GM23338 (cell line): Measurements from ENCODE around the gene ANKH.

ENCODE experiments used
- CREB1 ChIP-seq: fragments of 250-450 bp; sonication (Bioruptor Pico); IDR thresholded peaks from 2 replicates; pipeline ENCODE4 v1.5.0; 2020; ENCODE audit warnings: low read depth, mild to moderate bottlenecking, moderate library complexity
- CTCF ChIP-seq, 2 experiments: fragments of 200-600 bp in 1 of 2; sonication (generic) in 1 of 2; conservative IDR thresholded peaks; 2 replicates each; pipeline versions ENCODE4 v1.5.1 to v1.6.1; 2016 to 2017; ENCODE audit warnings: antibody characterized with exemption in 2 of 2, low read depth in 2 of 2, mild to moderate bottlenecking in 2 of 2, moderate library complexity in 1 of 2
- EZH2 ChIP-seq: fragments of 200-600 bp; sonication (generic); IDR thresholded peaks from one replicate; pipeline ENCODE4 v1.8.0; 2017; ENCODE audit warnings: antibody characterized with exemption, mild to moderate bottlenecking, low read depth; ENCODE audit not compliant: unreplicated experiment
- EZH2phosphoT487 ChIP-seq: fragments of 200-600 bp; sonication (generic); IDR thresholded peaks from one replicate; pipeline ENCODE4 v1.8.1; 2018; ENCODE audit warnings: antibody characterized with exemption; ENCODE audit not compliant: unreplicated experiment
- JUNB ChIP-seq: IDR thresholded peaks from one replicate; pipeline ENCODE4 v1.6.1; 2016; ENCODE audit warnings: antibody characterized with exemption; ENCODE audit not compliant: unreplicated experiment
- POLR2AphosphoS5 ChIP-seq: IDR thresholded peaks from 2 replicates; pipeline ENCODE4 v1.6.1; 2016; ENCODE audit warnings: antibody characterized with exemption, low read depth
- REST ChIP-seq: IDR thresholded peaks from one replicate; pipeline ENCODE4 v1.6.1; 2018; ENCODE audit warnings: antibody characterized with exemption; ENCODE audit not compliant: unreplicated experiment
- STAT1 ChIP-seq: IDR thresholded peaks from one replicate; pipeline ENCODE4 v1.6.1; 2016; ENCODE audit warnings: antibody characterized with exemption; ENCODE audit not compliant: unreplicated experiment
- ZNF114 ChIP-seq: fragments of 250-450 bp; sonication (Bioruptor Pico); IDR thresholded peaks from 2 replicates; pipeline ENCODE4 v1.5.0; 2020; ENCODE audit warnings: mild to moderate bottlenecking, moderate library complexity

DNA sequence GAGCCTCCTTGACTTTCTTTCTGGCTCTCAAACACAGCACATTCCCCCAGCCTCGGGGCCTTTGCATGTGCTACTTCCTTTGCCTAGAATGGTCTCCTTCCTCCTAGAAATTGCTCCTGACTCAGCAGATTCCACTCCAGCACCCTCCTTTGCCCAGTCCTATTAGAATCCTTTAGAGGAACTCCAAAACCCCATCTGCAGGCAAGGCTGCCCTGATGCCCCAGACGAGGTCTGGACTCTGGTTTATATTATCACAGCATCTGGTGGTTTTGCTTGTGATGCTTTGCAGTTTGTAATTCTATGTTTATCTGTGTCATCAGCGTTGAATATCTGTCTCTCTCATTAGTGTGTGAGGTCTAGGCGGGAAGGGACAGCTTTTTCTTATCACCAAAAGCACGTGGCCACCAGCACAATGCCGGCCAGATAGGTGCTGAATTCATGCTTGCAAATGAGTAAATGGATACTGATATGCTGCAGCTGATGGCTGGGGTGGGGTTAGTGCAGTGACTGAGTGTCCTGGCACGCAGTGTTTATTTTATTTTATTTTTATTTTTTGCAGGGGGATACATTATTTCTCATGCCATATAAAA lies 30.0 kb upstream of the ANKH start:
- TF ChIP-seq CTCF (conservative IDR thresholded peaks at IDR 0.05; ENCODE audit: low read depth in 2 of 2) (no peak), POLR2AphosphoS5 (no peak), EZH2 (no peak), EZH2phosphoT487 (no peak), CREB1 (CRISPR knock-in tag) (no peak), REST (no peak), ZNF114 (no peak), JUNB (no peak), STAT1 (no peak)
